GM08714 (cell line): ENCODE measurements around the gene BCL2L13.

Experiments
- H3K4me3 ChIP-seq: fragments of 200-500 bp; sonication (Bioruptor generic); 2 replicates; pipeline ENCODE4 v1.5.1; 2014; ENCODE audit warnings: mild to moderate bottlenecking, low read length, inconsistent platforms
- ZNF274 ChIP-seq: IDR thresholded peaks from 2 replicates; pipeline ENCODE4 v1.6.1; 2012; ENCODE audit warnings: mild to moderate bottlenecking, low read depth, low read length

Gene BCL2L13

DNA sequence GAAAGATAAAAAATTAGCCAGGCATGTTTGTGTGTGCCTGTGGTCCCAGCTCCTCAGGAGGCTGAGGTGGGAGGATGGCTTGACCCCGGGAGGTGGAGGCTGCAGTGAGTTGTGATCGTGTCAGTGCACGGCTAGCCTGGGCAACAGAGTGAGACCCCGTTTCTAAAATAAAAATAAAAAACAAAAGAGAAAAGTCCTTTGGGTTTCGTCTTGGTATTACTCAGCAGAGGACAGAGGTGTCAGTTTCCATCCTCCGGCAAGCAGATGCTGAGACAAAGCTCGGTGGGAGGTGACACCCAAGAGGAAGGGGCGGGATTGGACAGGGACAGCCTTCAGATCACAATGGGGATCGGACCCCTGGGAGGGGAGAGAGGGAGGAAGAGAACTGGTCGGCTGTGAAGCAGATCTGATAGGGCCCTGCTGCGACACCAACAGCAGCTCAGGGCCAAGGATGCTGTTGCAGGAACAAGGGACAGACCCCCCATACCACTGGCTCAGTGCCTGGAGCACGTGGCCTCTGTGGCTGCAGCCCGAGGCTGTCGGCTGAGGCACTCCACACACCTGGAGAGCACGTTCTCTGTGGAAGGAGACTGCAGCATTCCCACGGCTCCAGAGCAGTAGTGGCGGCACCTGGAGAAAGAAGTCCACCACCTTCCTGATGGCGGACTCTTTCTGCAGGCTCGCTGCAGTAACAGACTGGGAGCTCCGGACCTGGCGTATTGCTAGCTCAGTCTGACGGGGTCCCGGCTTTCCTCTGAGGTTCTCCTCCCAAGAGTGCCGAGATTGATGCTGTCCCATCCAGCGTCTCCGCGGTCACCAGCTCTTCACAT is 140.9 kb downstream of the BCL2L13 start:
- TF ChIP-seq ZNF274 = no peak
- H3K4me3 ChIP-seq = peak overlapping the region; percentile 81; the same call in 1 of the 2 replicates

- no peak for TF ChIP-seq ZNF274
Observed at GRCh38 chr22:17780116-17780740, 141.7 kb downstream of the BCL2L13 start.

More at GRCh38 chr22:17780116-17780740, 141.7 kb downstream of the BCL2L13 start:
- H3K4me3 ChIP-seq = no peak overlapping the region; the same call in 1 of the 2 replicates
